ENCODE data around the gene MACC1. TPM values are rescaled to one million over a fixed set of nuclear protein-coding genes. Genes with fewer than 3 reads are reported as not detected.

Gene MACC1
- total and polyA plus RNA-seq, 2 experiments from 2014 or later: 3.4 to 13.4 TPM

GRCh38 chr7:20116869-20117268 is 100.3 kb downstream of the MACC1 start:
- DNase-seq (ENCODE audit: low spot score) (peak; percentile 63), ATAC-seq (peak; percentile 73)
- Histone ChIP-seq H3F3A (replicated peaks; ENCODE audit: low read depth) (no peaks in the 10 kb centered on the region), H3K4me2 (peak overlapping the region; percentile 33; the same call in 1 of the 2 replicates), H3K4me3 (0 out of 2 replicates have a peak overlapping the region, but pooled peaks have one; percentile 8), H3K27me3 (ENCODE audit: insufficient read depth) (no peaks in the 10 kb centered on the region), H3K36me3 (ENCODE audit: insufficient read depth) (no peaks in the 10 kb centered on the region; the same call in 1 of the 2 replicates), H3K27ac (ENCODE audit: low read depth) (peak overlapping the region; percentile 30; the same call in 1 of the 2 replicates), H4K20me1 (replicated peaks; ENCODE audit: insufficient read depth) (0 out of 2 replicates have a peak, but pooled peaks cover 3% of the 10 kb centered on the region), H2AFZ (no peak overlapping the region), H3K4me1 (ENCODE audit: insufficient read depth) (peaks cover 74% of the 10 kb centered on the region), H3K79me2 (replicated peaks; ENCODE audit: insufficient read depth) (peaks cover 93% of the 10 kb centered on the region), H3K9me2 (ENCODE audit: insufficient read depth) (no peaks in the 10 kb centered on the region)
- Mint-ChIP-seq H3K9me3 (peaks cover 7% of the 10 kb centered on the region; the same call in 2 of the 3 replicates), H3K4me3 (no peak overlapping the region), H3K36me3 (ENCODE audit: low read depth) (peaks cover 28% of the 10 kb centered on the region), H3K27me3 (ENCODE audit: insufficient read depth, low read depth, poor library complexity) (peaks cover 2% of the 10 kb centered on the region), H3K4me1 (peaks cover 59% of the 10 kb centered on the region), H3K27ac (0 out of 2 replicates have a peak overlapping the region, but pooled peaks have one; percentile 46)
- TF ChIP-seq POLR2AphosphoS5 (IDR thresholded peaks at IDR 0.05; ENCODE audit: low read depth) (peak; percentile 28; the same call in 1 of the 2 replicates), NANOG (IDR thresholded peaks at IDR 0.05; ENCODE audit: borderline replicate concordance) (no peak)

DNA sequence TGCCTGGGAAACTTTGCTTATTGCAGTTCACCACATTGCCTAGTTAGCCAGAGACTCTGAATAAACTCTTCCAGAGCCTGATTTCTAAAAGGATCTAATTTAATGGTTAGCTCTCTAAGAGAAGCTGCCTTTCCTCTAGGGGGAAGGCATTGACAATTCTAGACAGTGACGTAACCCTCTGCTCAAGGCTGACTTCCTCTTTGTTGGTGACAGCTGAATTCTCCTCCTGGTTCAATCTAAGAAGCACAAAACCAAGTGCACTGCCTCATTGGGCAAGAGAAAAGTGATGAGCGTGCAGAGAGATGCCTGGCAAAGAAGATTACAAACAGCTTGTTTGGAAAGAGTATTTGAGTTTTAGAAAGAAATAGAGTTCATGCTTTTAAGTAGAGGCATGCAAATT is 102.7 kb downstream of the MACC1 start:
- ATAC-seq: peak; percentile 38

More for the DNA sequence above, 102.7 kb downstream of the MACC1 start:
- no peak overlapping the region for H3K4me3 ChIP-seq
- H3K27me3 Mint-ChIP-seq (ENCODE audit: insufficient read depth, low read depth, poor library complexity): peaks cover 2% of the 10 kb centered on the region
- 0 out of 2 replicates have a peak, but pooled peaks cover 3% of the 10 kb centered on the region for H4K20me1 ChIP-seq (replicated peaks; ENCODE audit: insufficient read depth)
- peaks cover 44% of the 10 kb centered on the region for H3K4me1 Mint-ChIP-seq
- peak overlapping the region; percentile 15; the same call in 1 of the 2 replicates for H3K4me2 ChIP-seq
- H3K27ac ChIP-seq (ENCODE audit: low read depth): peak overlapping the region; percentile 9; the same call in 1 of the 2 replicates
- no peaks in the 10 kb centered on the region for H3K27me3 ChIP-seq (ENCODE audit: insufficient read depth)
- no peaks in the 10 kb centered on the region for H3F3A ChIP-seq (replicated peaks; ENCODE audit: low read depth)
- TF ChIP-seq CTCF (conservative IDR thresholded peaks at IDR 0.05; ENCODE audit: low read depth in 2 of 2) (no peak), ETS1 (IDR thresholded peaks at IDR 0.05) (no peak)
- H3K36me3 ChIP-seq (ENCODE audit: insufficient read depth): no peaks in the 10 kb centered on the region; the same call in 1 of the 2 replicates
- H3K36me3 Mint-ChIP-seq (ENCODE audit: low read depth): peaks cover 17% of the 10 kb centered on the region
- no peaks in the 10 kb centered on the region for H3K9me2 ChIP-seq (ENCODE audit: insufficient read depth)
- peak overlapping the region; percentile 29; the same call in 1 of the 2 replicates for H3K27ac Mint-ChIP-seq
- H3K79me2 ChIP-seq (replicated peaks; ENCODE audit: insufficient read depth): peaks cover 100% of the 10 kb centered on the region
- H3K4me1 ChIP-seq (ENCODE audit: insufficient read depth): peaks cover 78% of the 10 kb centered on the region
- H3K9me3 Mint-ChIP-seq: no peaks in the 10 kb centered on the region
- DNase-seq (ENCODE audit: low spot score): peak; percentile 43
- no peak overlapping the region for H3K4me3 Mint-ChIP-seq
- H2AFZ ChIP-seq: no peak overlapping the region

Measured in GM23338 (cell line).